EL (cell line): ENCODE results near the gene TEX44.

Source experiments
- DNase-seq: peaks from one replicate; pipeline ENCODE4 v3.0.0-alpha.2; 2016

TEX44 gene

DNA sequence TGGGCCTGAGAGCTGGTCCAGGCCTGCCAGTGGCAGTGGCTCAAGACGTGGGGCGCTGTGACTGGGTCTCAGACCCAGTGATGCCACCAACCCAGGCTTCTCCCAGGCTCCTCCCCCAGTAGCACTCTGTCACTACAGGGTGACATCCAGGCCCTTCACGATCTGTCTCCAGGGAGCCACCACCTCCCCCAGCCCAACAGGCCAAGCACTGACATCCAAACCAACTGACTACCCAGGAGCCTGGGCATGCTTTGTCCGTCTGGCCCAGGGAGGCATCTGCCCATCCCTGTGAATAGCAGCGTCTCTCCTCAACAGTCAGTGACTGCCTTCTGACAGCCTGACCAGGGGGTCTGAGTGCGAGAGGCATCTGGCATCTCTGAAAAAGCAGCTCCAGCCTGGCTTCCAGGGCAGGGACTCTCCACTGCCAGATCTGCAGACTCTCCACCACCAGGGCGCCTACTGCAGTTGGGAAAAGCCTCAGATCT is 13.0 kb downstream of the TEX44 start:
- DNase-seq: no peak

- no peak for DNase-seq
Observed at GRCh38 chr2:231606941-231607340, 14.3 kb downstream of the TEX44 start.

DNA sequence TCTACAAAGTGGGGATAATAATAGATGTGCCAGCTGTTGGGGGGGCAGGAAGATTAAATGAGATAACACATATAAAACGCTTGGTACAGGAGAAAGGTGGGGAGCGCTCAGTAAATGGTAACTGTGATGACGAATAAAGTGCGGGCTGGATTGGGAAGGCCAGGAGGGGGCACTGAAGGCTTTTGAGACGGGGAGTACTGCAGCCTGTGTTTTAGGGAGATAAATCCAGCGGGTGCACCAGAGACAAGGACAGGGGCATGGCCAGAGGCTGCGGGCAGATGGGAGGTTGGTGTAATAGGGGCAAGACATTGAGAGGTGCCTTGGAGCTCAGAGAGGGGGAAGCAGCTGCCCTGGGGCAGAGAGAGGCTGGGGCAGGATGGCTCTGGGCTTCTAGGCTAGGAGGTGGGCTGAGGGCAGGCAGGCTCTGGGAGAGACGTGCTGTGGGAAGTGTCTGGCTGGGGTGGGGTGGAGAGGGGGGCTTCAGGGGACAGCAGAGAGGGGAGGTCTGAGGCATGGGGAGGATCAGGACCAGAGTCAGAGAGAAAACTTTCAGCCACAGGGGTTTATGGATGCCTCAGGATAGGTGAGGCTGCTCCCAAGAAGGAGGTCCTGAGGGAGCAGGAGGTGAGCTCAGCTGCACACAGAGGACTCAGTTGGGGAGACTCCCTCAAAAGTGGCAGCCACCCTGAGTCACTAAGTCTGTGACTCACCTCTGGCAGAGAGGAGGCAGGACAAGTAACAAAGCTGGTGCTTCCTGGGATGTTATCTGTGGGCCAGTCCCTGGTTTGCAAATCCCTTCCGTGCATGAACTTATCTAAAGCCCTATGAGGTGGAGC is 18.8 kb downstream of the TEX44 start:
- peak; percentile 86 for DNase-seq

DNA sequence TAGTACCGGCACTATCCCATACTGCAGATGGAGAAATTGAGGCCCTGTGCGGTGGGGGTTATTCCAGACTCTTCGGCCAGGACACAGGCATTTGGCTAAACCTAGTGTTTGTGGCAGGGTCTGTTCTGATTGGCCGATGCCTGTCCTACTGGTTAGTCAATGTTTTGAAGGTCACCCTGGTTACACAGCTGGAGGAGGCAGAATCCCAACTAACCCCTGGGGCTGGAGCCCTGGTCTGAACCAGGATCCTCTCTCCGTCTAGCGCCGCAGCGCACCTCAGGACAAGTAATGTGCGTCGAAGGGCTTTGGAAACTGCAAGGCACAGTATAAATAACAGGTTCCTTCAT is 19.4 kb downstream of the TEX44 start:
- peak; percentile 78 for DNase-seq

DNA sequence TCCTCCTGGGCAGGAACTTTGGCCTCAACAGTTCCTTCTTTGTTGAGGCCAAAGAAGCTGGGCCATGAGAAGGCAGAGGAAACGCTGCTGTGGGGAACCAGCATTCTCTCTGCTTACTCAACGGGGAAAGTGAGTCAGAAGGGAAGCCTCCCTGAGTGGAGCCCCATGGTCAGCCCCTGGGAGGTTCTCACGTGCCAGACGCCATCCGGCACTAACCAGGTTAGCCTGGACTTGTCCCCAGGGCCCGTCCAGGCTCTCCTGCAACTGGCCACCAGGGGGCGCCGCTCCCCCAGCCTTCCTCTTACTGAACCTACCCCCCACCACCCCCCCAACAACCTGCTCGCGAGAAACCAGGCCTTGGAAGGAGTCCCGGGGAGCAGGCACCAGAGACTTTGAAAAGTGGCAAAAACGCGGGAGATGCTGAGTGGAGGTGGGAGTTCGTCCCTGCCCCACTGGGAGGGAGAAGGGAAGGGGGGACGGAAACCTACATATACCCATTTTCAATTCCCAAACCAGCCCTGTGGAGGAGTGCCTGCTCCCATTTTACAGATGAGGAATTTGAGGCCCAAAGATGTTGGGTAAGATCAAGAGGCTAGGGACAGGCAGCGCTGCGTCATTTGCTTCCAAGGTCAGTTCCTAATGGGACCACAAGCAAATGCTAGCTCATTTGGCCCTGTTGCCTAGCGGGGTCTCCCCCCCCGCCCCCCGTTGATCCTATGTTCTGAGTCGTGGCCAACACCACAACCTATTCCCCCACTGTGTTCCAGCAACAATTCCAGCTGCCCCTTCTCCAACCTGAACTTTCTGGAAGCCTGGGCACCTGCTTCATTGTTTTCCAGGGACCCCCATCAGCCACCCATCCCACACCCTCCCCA is 20.0 kb downstream of the TEX44 start:
- DNase-seq: peak; percentile 95

DNA sequence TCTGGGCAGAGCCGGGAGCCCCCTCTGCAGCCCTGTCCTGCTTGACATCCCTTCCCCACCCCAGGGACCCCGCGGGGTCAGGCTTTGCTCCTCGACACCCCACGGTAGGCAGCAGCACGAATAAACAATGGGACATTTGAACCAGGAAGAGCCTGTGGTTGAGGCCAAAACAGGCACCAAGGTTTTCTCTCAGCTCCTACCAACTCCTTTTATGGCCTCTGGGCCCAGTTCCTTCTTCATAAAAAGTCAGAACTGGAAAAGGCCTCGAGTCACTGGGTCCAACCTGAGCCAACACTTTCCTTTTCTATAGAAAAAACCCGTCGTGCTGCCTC is 20.6 kb downstream of the TEX44 start:
- peak; percentile 42 for DNase-seq

GRCh38 chr2:231613663-231614558 is 21.2 kb downstream of the TEX44 start:
- peak; percentile 90 for DNase-seq

DNA sequence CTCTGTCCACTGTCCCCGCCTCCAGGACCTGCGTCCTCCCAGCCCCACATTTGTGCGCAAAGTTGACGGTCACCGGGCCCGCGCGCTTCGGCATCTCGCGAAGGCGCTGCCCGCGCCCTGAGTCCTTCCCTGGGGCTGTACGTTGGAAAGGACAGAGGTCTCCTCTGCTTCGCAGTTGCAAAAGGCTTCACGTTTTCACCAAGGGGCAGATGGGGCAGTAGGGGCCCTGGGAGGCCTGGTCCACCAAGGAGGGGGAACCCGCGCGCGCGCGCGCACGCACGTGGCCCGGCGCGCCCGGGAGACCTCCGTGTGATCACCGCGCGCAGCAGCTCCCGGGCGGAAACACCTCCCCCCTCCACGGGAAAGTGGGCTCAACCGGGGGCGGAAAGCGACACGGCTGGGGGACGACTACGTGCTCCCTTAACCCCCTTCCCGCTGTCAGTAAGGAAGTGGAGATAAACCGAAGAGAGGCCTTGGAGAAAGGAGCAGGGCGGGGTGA is 21.9 kb downstream of the TEX44 start:
- no peak for DNase-seq

- no peak for DNase-seq
Observed at GRCh38 chr2:231615058-231615671, 22.5 kb downstream of the TEX44 start.

DNA sequence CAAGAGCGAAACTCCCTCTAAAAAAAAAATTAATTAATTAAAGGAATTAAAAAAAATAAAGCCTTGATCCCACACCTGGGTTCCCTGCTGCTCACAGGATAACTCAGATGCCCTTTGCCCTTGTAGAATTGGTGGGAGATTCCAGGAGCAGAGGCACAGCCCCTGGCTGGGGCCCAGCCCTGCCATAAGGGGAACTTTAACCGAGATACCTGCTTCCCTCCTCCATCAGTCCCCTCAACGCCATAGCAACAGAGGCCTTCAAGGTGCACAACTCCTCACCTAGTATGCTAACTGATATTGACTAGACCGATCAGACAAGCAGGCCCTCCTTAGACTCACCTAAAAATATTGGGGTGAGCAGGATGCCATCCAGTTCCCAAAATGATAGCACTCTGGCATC is 23.6 kb downstream of the TEX44 start:
- DNase-seq: no peak

GRCh38 chr2:231617059-231617926 is 24.6 kb downstream of the TEX44 start:
- peak; percentile 28 for DNase-seq

DNA sequence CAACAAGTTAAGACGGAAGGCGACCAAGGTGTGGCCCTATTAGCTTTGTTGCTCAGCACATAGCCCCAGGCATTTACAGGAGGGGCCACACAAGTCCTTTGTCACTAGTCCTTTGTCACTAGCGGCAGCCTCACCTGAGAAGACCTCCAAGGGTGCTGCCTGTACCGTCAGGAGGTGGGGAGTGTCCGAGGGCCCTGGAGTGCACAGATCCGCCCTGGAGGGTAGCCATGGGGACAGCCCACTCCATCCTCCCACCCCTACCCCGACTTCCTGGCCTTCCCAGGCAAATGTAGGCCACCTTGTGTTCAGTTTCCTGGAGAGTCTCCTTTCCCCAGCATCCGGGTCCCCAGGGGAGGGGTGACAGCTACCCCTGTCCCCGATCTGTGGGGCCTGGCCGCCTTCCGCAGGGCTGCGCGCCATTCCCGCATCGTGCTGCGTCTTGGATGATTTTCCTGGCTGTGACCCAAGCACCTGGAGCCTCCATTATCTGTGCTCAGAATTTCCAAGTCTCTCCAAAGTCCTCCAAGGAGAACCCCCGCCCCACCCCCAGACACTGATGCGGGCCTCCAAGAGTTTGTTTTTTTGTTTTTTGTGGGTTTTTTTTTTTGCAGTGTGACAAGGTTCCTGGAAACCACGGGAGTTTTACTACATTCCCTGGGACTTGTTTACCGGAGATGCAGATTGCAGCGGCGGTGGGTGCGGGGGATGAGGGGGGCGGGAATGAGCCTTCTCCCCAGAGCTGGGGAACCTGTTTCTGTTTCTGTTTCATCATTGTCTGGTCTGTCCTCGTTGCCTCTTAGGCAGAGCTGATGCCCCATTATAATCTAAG is 28.6 kb downstream of the TEX44 start:
- no peak for DNase-seq

DNA sequence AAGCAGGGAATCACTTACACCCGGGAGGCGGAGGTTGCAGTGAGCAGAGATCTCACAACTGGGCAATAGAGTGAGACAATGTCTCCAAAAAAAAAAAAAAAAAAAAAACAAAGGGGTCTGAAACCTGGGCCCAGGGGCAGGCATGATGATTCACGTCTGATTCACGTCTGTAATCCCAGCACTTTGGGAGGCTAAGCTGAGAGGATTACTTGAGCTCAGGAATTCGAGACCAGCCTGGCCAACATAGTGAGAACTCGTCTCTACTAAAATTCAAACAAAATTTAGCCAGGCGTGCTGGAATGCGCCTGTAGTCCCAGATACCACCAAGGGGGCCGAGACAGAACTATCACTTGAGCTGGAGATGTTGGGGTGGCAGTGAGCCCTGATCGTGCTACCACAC is 30.3 kb downstream of the TEX44 start:
- no peak for DNase-seq

DNA sequence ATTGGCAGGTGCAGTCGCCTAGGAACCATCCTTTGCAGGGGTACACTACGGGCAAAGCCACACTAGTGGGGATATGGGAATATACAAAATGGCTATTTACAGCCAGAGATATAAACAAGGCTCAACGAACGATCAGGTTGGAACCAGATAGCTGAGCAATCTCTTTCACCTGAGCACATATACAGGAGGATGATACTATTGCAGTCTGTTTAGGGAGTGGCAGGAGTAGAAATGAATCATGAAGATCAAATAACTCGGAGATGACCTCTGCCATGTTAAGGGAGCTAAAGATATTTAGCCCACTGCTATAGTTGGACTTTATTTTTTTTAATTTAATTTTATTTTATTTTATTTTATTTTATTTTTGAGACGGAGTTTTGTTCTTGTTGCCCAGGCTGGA is 33.8 kb downstream of the TEX44 start:
- no peak for DNase-seq

GRCh38 chr2:231627384-231628120 is 34.9 kb downstream of the TEX44 start:
- no peak for DNase-seq

GRCh38 chr2:231632559-231633142 is 40.0 kb downstream of the TEX44 start:
- DNase-seq: peak; percentile 73

DNA sequence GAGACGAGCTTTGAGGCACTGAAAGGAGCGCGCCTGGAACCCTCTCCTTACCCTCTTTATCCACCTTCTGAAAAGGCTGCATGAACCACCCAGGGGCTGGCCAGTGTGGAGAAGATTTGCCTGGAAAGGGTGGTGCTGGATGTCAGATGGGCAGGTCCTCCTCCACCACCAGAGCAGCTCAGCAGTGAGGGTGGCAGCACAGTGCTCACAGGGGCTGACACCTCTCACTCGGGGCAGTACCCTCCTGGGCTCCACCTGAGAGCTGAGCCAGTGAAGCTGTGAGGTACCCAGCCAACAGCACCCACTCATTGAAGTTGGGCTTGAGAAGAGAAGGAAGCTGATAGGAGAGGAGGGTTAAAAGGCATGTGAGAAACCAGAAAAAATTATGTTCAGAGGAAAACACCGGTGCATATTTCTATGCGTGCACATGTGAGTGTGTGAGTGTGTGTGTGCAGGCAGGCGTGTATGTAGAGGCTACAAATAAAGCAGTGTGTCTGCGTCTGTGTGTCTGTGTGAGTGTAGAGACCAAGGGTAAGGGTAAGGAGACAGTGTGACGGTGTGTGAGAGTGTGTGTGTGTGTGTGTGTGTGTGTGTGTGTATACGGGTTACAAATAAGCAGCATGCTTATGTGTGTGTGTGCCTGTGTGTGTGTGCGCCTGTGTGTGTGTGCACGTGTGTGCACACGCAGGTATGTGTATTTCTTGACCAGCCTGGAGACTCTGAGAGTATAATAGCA is 40.7 kb downstream of the TEX44 start:
- no peak for DNase-seq

DNA sequence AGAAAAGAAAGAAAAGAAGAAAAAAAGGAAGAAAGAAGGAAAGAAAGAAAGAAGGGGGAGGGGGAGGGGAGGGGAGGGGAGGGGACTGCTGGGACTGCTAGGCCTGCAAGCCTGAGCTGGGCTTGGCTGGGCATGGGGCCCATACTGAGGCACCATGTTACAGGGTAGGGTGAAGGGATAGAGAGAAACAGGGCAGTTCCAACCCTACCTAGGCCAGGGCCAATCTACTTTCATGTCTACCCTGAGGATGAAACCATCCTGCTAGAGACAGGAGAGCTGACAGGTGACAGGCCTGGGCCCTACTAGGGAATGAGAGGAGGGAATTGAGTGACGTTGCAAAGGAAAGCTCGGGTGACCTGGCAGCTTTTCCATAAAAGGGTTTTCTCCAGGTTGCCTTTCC is 41.7 kb downstream of the TEX44 start:
- DNase-seq: no peak
